ENCODE results near the gene CRYBA2.

GRCh38 chr2:219042750-219043149 lies 49.5 kb upstream of the CRYBA2 start:
- no peak for TF ChIP-seq CTCF (IDR thresholded peaks at IDR 0.05; ENCODE audit: poor library complexity)
- no peak for TF ChIP-seq EZH2 (IDR thresholded peaks at IDR 0.05; ENCODE audit: borderline replicate concordance)

All from hepatocyte (in vitro differentiated cells).